Activated CD4-positive, CD25-positive, alpha-beta regulatory T cell treated with anti-CD3 and anti-CD28 coated beads, Interleukin-2, amount 50 U/mL, for 16 hours (primary cell): ENCODE measurements around the gene OSGIN1.
A peak's percentile ranks its signal among the peaks of the same experiment; 100 is the strongest.
"Not testable (repeated sequence)": the region's sequence is repeated elsewhere in the genome, so short reads cannot be mapped to it uniquely, and the experiment has no call there.

ENCODE experiments used
- DNase-seq: peaks from one replicate; pipeline ENCODE4 v3.0.0-alpha.2; 2020; ENCODE audit warnings: low read depth, low spot score

The OSGIN1 gene

DNA sequence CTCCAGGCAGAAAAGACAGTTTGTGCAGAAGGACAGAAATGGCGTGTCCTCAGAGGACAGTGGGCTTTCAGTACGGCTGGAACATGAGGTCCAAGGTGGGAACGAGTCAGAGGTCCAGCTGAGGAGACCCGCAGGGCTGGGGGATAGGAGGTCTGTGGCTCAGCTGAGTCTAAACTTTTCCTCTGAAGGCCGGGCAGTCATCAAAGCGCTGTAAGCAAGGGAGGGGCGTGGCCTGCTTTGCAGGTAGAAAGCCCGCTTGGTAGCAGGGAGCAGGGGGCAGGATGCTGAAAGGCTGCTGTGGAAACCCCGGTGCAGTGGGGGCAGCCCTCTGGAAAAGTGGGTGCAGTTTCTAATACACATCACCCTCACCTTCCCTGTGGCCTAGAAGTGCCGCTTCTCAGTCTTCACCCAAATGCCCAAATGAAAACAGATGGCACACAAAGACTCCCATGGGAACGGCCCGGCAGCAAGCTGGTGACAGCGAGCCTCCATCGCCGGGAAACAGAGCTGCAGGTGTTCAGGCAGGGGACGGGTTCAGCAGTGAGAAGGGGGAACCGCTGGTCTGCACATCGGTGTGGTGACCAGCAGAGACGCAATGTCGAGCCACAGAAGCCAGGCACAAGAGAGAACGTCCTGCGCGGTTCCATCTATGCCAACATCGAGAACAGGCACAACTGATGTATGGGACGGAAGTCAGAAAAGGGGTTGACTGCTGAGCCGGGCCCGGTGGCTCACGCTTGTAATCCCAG is 12.2 kb upstream of the OSGIN1 start:
- DNase-seq = no peak

DNA sequence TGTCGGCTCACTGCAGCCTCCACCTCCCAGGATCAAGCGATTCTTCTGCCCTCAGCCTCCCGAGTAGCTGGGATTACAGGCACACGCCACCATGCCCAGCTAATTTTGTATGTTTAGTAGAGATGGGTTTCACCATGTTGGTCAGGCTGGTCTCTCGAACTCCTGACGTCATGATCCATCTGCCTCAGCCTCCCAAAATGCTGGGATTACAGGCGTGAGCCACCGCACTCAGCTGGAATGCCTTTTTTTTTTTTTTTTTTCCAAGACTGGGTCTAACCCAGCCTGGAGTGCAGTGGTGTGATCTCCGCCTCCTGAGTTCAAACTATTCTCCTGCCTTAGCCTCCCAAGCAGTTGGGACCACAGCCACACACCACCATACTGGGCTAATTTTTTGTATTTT is 11.5 kb upstream of the OSGIN1 start:
- DNase-seq = not testable (repeated sequence)

DNA sequence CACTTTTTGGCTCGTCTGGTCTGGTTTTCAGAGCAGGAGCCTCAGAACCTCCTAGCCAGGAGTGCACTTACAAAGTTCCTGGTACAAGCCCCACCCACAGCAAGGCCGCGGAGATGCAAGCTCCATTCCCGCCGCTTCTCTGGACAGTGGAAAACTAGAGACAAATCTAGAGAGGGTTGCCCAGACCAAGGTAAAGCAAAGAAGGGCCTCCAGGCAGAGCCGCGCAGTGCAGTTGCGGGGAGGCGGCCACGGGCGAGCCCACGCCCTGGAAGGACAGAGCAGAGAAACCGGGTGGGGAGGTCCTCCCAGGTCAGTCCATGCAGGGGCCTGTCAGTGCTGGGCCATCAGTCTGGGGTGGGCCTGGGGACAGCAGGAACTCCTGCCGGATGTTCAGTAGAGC is 11.0 kb upstream of the OSGIN1 start:
- DNase-seq = no peak

DNA sequence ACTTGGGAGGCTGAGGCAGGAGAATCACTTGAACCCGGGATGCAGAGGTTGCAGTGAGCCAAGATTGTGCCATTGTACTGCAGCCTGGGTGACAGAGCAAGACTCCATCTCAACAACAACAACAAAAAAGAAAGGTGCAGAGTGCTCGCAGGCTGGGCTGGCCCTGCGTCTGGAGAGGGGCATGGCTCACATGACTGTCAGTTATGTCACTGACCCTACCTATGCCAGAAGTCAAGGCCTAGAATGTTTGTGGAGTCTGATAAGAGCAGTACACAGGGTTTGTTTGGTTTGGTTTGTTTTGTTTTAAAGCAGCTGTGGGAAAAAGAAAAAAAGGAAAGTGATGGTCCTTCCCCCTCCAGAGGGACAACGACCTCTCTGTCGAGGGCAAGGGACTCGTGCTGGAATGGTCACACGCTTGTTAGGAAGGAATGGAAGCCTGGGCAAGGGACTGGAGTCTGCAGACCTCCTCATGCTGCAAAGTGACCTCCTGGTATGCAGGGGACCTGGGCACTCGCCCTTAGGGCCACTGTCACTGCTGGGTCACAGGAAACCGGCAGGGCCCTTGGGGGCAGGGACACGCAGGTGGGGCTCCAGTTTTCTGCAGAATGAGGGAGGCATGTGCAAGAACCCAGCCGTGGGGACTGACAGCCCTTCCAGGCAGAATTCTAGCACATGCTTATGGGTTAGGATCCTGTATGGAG is 10.1 kb upstream of the OSGIN1 start:
- DNase-seq = no peak

DNA sequence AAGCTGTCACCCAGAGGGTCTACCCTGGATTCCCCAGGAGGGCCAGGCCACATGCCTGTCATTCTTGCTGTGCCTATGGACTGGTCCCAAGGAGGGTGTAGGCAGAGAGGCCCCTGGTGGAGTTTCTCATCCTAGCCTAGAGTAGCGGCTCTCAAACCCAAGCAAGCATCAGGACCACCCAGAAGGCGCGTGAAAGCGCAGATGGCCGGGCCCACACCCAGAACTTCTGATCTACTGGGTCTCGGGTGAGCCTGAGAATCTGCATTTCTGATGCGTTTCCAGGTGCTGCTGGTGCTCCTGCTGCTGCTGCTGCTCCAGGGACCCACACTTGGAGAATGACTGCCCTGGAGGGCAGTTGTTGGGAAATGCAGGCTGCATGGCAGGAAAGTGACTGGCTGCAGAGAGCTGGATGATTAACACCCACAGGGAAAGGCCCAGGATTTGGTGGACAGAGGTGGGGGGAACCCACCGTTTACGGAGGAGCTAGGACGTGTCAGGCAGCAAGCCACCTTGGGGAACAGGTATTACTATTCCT is 9.5 kb upstream of the OSGIN1 start:
- no peak for DNase-seq

DNA sequence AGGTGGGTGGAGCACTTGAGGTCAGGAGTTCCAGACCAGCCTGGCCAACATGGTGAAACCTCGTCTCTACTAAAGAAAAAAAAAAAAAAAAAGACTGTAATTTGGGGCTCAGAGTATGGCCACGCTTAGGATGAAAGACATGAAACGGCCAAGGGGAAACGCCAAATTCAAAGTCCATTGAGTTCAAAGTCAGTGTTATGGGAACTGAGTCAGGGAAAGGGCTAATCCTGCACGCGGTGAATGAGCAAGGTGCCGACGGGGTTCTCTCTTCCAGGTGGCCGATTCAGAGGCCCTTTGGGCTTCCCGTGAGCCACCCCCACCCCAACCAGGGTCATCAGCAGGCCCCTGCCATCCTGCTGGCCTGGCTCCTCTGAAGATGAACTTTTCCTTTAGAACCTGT is 7.5 kb upstream of the OSGIN1 start:
- DNase-seq = no peak

DNA sequence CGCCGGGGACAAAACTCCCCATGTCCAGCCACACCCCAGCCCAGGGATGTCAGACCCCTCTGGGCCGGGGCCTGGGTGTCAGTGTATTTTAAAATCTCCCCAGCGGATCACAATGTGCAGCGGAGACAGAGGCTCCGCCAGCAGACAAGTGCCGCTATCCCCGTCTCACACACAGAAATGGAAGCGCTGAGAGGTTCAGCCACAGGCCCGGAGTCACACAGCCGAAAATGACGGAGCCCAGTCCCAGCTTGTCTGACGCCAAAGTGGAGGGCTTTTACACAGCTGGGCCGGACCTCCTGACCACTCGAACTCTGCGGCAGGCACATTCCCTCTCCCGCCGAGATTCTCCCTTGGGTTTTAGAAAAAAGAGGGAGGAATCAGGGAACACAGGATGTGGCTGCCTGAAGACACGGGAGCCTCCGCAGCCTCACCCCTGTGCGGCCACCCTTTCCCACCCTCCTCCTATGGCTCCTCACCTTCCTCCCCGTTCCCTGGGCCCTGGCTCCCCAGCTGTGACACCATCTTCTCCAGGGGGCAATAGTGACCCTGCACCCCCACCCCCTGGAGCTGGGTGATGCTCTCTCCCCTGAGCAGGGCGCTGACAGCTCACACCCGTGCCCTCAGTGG is 6.8 kb upstream of the OSGIN1 start:
- no peak for DNase-seq

DNA sequence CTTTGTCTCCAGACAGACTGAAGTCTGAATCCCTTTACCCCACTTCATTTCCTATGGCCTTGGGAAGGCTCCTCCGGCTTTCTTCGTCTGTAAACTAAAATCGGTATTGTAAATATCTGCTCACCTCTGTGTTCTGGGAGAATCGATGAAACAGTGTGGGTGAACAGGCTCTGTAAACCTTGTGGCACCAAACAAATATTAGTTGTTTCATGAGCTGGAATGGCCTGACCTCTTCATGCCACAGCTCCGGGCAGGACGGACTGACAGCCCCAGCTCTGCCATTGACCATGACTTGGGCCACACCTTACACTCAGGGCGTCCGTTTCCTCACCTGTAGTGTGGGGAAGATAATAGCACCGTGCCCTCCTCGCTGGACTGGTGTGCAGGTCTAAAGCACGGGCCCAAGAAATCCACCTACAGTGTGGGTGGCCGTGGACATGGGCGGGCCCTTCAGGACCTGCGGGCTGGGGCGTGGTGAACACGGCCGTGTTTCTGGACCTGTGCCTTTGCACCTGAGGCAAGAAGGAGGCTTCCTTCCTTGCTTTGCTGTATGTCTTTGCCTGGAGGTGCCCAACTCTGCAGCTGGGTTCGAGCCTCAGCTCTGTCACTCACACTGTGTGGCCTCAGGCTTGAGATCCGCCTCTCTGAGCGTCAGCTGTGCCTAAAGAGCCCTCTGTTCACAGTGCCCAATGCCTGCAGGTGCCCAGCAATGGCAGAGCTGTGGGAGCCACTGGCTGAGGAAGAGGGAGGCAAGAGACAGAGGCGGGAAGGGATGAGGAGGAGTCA is 6.1 kb upstream of the OSGIN1 start:
- DNase-seq = no peak

DNA sequence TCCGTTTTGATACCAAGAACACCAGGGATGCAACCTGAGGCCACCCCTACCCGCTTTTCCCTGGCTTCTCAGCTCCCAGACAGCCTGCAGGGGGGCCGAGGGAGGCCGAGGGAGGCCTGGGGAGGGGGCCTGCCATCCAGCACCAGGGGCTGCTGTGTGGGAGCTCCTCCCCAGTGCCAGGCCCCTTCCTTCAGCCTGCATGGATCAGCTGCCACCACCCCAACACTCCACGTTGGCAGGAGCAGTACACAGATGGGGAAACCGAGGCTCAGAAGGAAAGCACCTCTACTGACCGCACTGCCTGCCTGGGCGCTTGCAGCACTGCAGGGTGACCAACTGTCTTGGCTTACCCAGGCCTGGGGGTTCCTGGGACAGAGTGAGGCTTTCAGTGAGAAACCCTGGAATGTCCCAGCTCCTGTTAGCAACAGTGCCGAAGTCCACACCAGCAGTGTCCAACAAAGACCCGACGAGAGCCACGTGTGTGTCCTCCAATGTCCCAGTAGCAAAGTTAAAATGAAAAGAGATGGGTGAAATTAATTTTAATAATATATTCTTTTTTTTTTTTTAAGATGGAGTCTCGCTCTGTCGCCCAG is 5.3 kb upstream of the OSGIN1 start:
- no peak for DNase-seq

DNA sequence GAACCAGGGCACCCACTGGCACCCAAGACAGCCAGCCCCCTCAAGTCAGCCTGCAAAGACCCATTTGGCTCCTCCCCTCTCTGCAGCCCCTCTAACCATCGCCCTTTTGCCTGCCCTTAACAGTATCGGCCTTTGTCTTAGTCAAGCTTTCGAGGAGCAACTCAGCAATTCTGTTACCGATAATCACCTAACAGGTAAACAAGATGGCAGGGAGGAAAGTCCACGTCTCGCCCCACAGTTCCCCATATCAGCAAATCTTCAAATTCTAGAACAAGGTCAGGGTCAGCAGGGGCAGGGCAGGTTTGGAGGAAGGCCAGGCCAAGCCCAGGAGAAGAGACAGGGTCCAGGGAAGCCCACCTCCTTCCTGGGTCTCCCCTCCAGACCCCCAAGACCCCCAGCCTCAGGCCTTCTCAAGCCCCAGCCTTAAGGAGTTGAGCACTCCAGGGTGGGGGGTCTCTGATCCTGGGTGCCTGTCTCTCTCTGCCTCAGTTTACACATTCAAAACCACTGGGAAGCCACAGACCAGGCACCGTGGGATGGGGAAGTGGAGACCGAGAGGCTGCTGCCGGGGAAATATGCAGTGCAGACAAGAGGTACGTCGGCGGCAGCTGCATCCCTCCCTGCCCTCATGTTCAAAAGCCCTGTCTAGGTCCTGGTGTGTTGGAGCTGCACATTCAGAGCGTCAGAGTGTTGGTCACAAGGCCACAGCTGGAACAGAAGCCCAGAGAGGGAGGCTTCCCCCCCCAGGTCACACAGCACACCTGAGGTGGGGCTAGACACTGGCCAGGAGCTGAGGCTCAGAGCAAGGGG is 3.9 kb upstream of the OSGIN1 start:
- no peak for DNase-seq

DNA sequence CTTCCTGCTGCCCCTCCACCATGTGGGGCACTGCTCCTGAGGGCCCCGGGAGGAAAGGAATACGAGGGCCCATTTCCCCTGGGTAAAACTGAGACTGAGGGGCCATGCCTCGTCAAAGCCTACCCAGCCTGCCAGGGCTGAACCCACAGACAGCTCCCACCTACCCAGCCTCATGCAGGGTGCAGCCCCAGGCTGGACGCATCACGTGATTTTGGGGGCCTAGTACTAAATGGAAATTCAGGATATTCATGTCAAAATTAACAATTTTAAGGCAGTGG is 3.4 kb upstream of the OSGIN1 start:
- DNase-seq = no peak

DNA sequence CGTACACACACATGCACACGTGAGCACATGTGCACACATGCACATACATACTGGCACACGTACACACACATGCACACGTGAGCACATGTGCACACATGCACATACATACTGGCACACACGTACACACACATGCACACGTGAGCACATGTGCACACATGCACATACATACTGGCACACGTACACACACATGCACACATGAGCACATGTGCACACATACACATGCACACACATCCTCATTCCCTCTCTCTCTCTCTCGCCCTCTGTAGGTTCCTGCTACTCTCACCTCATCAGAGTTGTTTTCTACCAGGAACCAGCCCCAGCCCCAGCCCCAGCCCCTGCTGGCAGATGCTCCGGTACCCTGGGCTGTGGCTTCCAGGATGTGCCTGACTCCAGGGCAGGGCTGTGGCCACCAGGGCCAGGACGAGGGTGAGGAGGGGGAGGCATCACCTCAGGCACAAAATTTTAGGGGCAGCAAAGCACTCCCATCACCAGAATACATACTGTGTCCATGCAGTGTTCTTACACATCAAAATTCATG is 2.1 kb upstream of the OSGIN1 start:
- not testable (repeated sequence) for DNase-seq

DNA sequence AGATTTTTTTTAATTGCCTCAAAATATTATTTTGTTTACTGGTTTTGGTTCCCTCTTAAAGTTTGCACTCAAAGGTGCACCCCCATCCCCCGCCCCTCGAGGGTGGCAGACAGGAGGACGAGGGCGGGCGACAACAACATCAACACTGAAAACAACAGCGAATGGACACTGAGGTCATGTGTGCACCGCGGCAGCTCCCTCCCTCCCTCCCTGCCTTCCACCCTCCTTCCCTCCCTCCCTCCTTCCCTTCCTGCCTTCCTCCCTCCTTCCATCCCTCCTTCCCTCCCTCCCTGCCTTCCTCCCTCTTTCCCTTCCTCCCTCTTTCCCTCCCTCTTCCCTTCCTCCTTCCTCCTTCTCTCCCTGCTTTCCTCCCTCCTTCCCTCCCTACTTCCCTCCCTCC is 1.5 kb upstream of the OSGIN1 start:
- DNase-seq = no peak

DNA sequence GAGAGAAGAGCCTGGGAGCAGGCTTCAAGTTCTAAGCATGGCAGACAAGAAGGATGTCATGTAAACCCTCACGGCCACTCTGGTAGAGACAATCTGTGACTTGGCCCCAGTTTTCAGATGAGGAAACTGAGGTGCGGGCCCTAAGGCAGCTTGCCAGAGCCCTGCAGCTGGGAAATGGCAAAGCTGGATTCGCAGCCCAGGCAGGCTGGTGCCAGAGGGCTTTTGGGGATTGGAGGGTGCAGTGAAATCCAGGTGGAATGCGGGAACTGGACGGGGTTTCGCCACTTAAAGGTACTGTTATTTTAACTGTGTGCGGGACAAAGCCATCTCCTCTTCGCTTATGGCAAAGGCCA is 477 bp upstream of the OSGIN1 start:
- DNase-seq = no peak

DNA sequence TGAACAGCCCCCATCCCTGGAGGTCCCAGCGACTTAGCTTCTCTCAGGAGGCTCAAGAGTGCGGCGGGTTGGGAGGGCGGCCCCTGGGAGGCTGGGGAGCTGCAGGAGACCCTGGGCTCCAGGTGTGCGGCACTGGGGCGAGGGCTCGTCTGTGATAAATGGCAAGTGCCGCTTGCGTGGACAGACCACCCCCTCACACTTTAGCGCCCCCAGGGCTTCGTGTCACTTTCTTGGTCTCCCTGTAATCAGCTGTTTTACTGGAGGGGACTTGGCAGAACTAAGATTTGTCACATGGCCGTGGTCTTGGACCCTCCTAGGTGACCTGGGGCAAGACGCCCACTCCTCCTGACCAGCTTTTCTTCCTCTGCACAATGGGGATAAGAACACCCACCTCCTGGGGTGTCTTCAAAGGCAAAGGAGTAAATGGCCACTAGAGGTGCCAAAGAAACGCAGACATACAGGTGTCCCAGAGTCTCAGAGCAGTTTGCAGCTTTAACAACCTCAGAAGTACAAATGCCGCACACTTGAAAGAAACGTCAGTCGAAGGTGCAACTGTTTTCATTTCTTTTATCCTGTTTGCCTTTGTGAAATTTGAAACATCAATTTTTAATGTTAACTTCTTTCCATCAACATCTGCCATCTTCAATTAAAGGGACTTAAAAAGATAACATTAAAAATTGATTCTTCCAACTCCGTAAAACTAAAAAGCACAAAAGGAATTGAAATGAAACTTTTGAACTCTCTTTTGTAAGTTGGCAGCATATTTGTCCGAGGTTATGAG is 946 bp downstream of the OSGIN1 start:
- DNase-seq = no peak

DNA sequence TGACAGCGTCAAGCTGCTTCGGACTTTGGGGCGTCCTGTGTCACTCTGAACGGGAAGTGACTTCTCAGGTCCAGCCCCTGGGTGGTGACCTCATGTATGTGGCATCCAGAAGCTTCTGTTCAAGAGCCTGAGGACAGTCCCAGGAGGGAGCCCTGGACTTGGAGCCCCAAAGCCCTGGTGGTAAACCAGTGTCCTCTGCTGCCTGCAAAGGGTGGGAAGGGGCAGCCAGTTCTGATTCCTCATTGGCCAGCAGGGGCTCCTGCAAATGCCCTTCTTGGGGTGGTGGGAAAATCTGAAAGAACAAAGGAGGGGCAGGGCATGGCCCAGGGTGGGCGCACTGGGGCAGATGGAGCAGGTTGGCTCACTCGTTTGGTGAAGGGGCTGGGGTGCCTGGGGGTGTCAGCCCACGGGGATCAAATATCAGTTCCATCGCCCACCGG is 1.6 kb downstream of the OSGIN1 start:
- no peak for DNase-seq

DNA sequence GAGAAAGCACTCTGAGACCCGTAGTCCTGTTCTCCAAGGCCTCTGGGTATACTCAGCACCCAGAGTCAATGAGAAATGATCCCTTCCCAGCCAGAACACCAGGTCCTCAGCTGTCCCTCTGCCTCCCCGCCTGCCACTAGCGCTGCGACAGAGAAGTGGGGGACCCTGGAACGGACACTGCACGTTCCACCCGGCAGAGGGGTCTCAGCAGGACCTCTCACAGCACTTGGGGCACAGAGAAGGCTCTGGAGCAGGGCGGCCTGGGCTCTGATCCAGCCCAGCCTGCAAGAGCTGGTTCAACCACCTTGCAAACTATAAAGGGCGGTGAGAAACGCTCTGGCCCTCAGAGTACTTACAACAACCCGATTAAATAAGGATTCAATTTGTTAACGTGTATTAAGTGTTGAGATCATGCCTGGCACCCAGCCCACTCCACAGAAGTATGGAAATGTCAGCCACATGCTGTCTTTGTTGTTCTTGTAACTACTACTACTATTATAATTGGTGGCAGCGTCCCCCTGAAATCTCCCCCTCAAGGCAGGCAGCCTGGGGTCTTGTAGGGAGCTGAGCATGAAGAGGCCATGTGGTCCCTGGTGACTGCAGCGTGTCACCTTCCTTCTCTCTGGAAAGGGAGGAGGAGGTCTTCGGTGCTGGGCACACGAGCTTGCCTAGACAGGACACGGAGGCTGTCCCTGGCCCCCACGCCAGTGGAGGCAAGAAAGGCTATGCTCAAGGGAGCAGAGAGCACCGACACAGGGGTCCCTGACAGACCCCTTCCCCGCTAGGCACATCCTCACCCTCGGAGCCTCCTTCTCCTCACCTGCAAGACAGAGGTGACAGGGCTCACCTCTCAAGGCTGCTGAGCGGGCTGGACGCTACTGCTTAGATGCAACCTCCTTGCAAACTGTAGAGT is 2.4 kb downstream of the OSGIN1 start:
- no peak for DNase-seq

DNA sequence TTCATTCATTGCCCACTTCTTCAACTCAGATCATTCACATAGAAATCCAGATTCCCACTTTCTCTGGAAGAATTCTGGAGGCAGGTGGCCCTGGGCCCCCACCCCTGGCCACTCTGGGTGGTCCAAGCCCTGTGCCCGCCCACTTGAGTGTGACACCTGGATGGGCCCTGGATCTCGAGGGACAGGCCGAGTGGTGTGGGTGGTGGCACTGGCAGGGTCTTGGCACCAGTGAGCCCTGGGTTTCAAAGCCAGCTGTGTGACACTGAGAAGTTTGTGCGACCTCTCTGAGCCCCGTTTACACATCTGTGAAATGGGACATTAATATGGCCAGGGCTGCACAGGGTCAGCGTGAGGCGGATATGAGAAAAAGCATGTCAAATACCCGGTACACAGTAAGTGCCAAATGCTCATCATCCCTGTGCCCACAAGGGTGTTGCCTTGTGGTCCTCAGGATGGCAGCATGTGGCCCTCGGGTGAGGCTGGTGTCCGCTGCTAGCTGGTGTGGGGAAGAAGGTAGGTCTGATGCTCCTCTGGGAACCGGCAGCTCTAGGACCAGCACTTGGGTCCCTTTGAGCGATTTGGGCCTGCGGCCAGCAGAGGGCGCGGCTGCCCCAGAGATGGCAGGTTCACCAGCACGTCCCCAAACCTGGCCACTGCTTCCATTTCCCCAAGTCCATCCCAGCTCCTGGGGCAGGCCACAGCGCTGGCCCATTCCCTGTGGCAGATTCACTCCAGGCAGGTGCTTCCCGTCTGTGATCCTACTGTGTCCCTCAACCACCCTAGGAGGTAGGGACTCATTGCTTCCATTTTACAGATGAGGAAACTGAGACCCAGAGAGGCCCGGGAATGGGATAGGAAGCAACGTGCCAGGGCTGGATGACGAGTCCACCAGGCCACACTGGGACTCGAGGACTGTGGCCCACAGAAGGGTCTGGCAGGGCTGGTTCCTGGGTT is 3.6 kb downstream of the OSGIN1 start:
- peak; percentile 43 for DNase-seq
